Hematopoietic multipotent progenitor cell treated with erythropoietin and hydrocortisone succinate and interleukin-3 and kit ligand, for 8 days (in vitro differentiated cells): Measurements from ENCODE around the gene SMARCA4.

Experiments used
- DNase-seq: peaks from one replicate; pipeline ENCODE4 v3.0.0-alpha.2; 2015

SMARCA4 gene

GRCh38 chr19:10960314-10961072 is at the start of gene SMARCA4:
SMARCA4 (plus strand) TSS chr19:10961030; CDS start chr19:10984152, 23,122 bp downstream.
- DNase-seq: peak; percentile 96

GRCh38 chr19:10911579-10912363 is 49.1 kb upstream of the SMARCA4 start:
- DNase-seq: no peak

- DNase-seq: no peak
Measured at GRCh38 chr19:10912619-10913018, 48.2 kb upstream of the SMARCA4 start.

GRCh38 chr19:10913716-10914340 is 47.0 kb upstream of the SMARCA4 start:
- DNase-seq: no peak

- no peak for DNase-seq
Measured at GRCh38 chr19:10915130-10916091, 45.4 kb upstream of the SMARCA4 start.

GRCh38 chr19:10916602-10917001 is 44.2 kb upstream of the SMARCA4 start:
- DNase-seq: no peak

- DNase-seq: no peak
Measured at GRCh38 chr19:10918359-10918758, 42.5 kb upstream of the SMARCA4 start.

- no peak for DNase-seq
Measured at GRCh38 chr19:10919352-10920287, 41.2 kb upstream of the SMARCA4 start.

- no peak for DNase-seq
Measured at GRCh38 chr19:10920288-10920655, 40.6 kb upstream of the SMARCA4 start.

GRCh38 chr19:10920781-10921180 is 40.0 kb upstream of the SMARCA4 start:
- DNase-seq: no peak

- DNase-seq: no peak
Measured at GRCh38 chr19:10921199-10921909, 39.5 kb upstream of the SMARCA4 start.

- DNase-seq: no peak
Measured at GRCh38 chr19:10921910-10922637, 38.8 kb upstream of the SMARCA4 start.

- no peak for DNase-seq
Measured at GRCh38 chr19:10922638-10923014, 38.2 kb upstream of the SMARCA4 start.

- DNase-seq: no peak
Measured at GRCh38 chr19:10923260-10924112, 37.3 kb upstream of the SMARCA4 start.

GRCh38 chr19:10924597-10924996 is 36.2 kb upstream of the SMARCA4 start:
- DNase-seq: no peak

- DNase-seq: peak; percentile 36
Measured at GRCh38 chr19:10927730-10928562, 32.9 kb upstream of the SMARCA4 start.

- peak; percentile 99 for DNase-seq
Measured at GRCh38 chr19:10928563-10929401, 32.0 kb upstream of the SMARCA4 start, which contains the start of the genes TIMM29 and YIPF2. TIMM29 (plus strand) TSS chr19:10928811; CDS start chr19:10928823, 12 bp downstream. YIPF2 (minus strand) TSS chr19:10928639; CDS start chr19:10928410, 229 bp downstream.
